Endothelial cell of umbilical vein (primary cell): ENCODE measurements around the gene COL6A3. TPM values are rescaled to one million over a fixed set of nuclear protein-coding genes. Genes with fewer than 3 reads are reported as not detected.

ENCODE experiments used
- BruUV-seq: library from RNA; stranded (reverse); fragments of 400-500 nt; replicated peaks from 2 replicates; lab custom pipeline; 2021; lab: Mats Ljungman, UMichigan
- CTCF ChIA-PET: fragments of 300-600, 350-600 bp; sonication (Branson Sonifier 250); formaldehyde crosslinking; loops from one replicate; lab custom pipeline; 2021; ENCODE audit warnings: antibody characterized with exemption, inconsistent platforms; lab: Charles Lee
- POLR2A ChIA-PET: fragments of 300-600, 350-600 bp; sonication (Branson Sonifier 250); formaldehyde crosslinking; loops from one replicate; lab custom pipeline; 2021; ENCODE audit warnings: antibody characterized with exemption, inconsistent platforms; lab: Charles Lee
- DNase-seq: peaks from one replicate; pipeline ENCODE4 v3.0.0-alpha.2; 2011; ENCODE audit warnings: low read depth, low spot score
- FAIRE-seq: peaks from 2 replicates; lab custom pipeline; 2011; peaks lifted over from hg19 to GRCh38; lab: Jason Lieb, UNC
- H2AFZ ChIP-seq: 2 replicates; pipeline ENCODE4 v1.6.0; 2012; ENCODE audit warnings: low read depth, low read length, control low read depth, inconsistent platforms
- H3K27ac ChIP-seq: 2 replicates; pipeline ENCODE4 v1.5.1; 2011; ENCODE audit warnings: low read depth, mild to moderate bottlenecking, control low read depth, low read length, moderate library complexity; ENCODE audit not compliant: insufficient read depth
- H3K27me3 ChIP-seq, 2 experiments: 2 replicates each; pipeline versions ENCODE4 v1.6.0 to v1.6.1; 2011; ENCODE audit warnings: low read length in 2 of 2, mixed read lengths in 1 of 2; ENCODE audit not compliant: control insufficient read depth in 2 of 2, insufficient read depth in 2 of 2
- H3K36me3 ChIP-seq, 2 experiments: 2 replicates in 1 of 2; 3 replicates in 1 of 2; pipeline ENCODE4 v1.5.1; 2011; ENCODE audit warnings: low read length in 2 of 2, mild to moderate bottlenecking in 1 of 2, moderate library complexity in 1 of 2; ENCODE audit not compliant: control insufficient read depth in 2 of 2, insufficient read depth in 2 of 2; ENCODE audit errors: extremely low read depth in 1 of 2
- H3K4me1 ChIP-seq: 3 replicates; pipeline ENCODE4 v1.5.1; 2011; ENCODE audit warnings: mild to moderate bottlenecking, low read length; ENCODE audit not compliant: control insufficient read depth, insufficient read depth; ENCODE audit errors: extremely low read depth
- H3K4me2 ChIP-seq: 2 replicates; pipeline ENCODE4 v1.6.1; 2011; ENCODE audit warnings: low read length, control low read depth, mixed read lengths; ENCODE audit not compliant: insufficient read depth
- H3K4me3 ChIP-seq, 3 experiments: fragments of 200-600 bp in 1 of 3; sonication (generic), shearing (Covaris generic) in 1 of 3; replicated peaks in 1 of 3; 2 replicates each; pipeline ENCODE4 v1.5.1; 2011 to 2016; ENCODE audit warnings: control low read depth in 3 of 3, low read length in 3 of 3, mild to moderate bottlenecking in 2 of 3, inconsistent platforms in 1 of 3, low read depth in 1 of 3, moderate library complexity in 1 of 3; ENCODE audit not compliant: insufficient read depth in 1 of 3
- H3K79me2 ChIP-seq: 2 replicates; pipeline ENCODE4 v1.6.0; 2012; ENCODE audit warnings: low read length, inconsistent platforms; ENCODE audit not compliant: control insufficient read depth, insufficient read depth
- H3K9ac ChIP-seq: replicated peaks from 2 replicates; pipeline ENCODE3; 2011; ENCODE audit warnings: low read length, control low read depth; ENCODE audit not compliant: insufficient read depth; ENCODE audit errors: extremely low read depth
- H3K9me1 ChIP-seq: replicated peaks from 3 replicates; pipeline ENCODE4 v1.6.0; 2011; ENCODE audit warnings: mild to moderate bottlenecking, low read length; ENCODE audit not compliant: control insufficient read depth, insufficient read depth; ENCODE audit errors: extremely low read depth
- H3K9me3 ChIP-seq: replicated peaks from 2 replicates; pipeline ENCODE4 v1.5.1; 2012; ENCODE audit warnings: low read length, inconsistent platforms; ENCODE audit not compliant: control insufficient read depth, insufficient read depth
- H4K20me1 ChIP-seq: replicated peaks from 2 replicates; pipeline ENCODE3; 2011; ENCODE audit warnings: mild to moderate bottlenecking, low read length; ENCODE audit not compliant: control insufficient read depth, insufficient read depth; ENCODE audit errors: extremely low read depth
- EZH2 ChIP-seq: IDR thresholded peaks from 2 replicates; pipeline ENCODE4 v1.6.1; 2012; ENCODE audit warnings: borderline replicate concordance, low read depth, mild to moderate bottlenecking, moderate library complexity, low read length, inconsistent platforms; ENCODE audit not compliant: severe bottlenecking
- JUN ChIP-seq: IDR thresholded peaks from 2 replicates; pipeline ENCODE4 v1.6.1; 2011; ENCODE audit warnings: borderline replicate concordance, low read depth; ENCODE audit not compliant: insufficient read length, insufficient read depth
- MYC ChIP-seq: IDR thresholded peaks from one replicate; pipeline ENCODE4 v1.6.1; 2011; ENCODE audit warnings: mild to moderate bottlenecking, low read depth, low read length
- POLR2AphosphoS5 ChIP-seq: IDR thresholded peaks from 2 replicates; pipeline ENCODE4 v1.6.1; 2012; ENCODE audit warnings: low read depth, mild to moderate bottlenecking, control low read depth, low read length, moderate library complexity; ENCODE audit not compliant: insufficient read depth
- dilution Hi-C: fragments of 300-500 bp; cut with MboI; formaldehyde crosslinking; loops from one replicate; pipeline ENCODE4 v1.15.0; 2019; ENCODE audit warnings: low sequenced_read_pairs; ENCODE audit not compliant: extremely low pct_ligation_motif_present
- intact Hi-C: fragments of 100-400 bp; cut with micrococcal nuclease; formaldehyde crosslinking; loops from one replicate; pipeline ENCODE4 v1.10.0; 2022
- polyA plus RNA-seq, 4 experiments: library from polyadenylated mRNA; depleted of rRNA in 3 of 4; stranded (reverse) in 3 of 4; unstranded in 1 of 4; fragments of >200 nt; gene quantifications; 2 replicates each; pipeline versions ENCODE4 v1.2.1 to v1.2.3, GENCODE V29; 2011 to 2012; ENCODE audit warnings: missing spikeins in 1 of 4
- total RNA-seq: library from RNA; stranded (reverse); gene quantifications from 2 replicates; pipeline ENCODE4 v1.2.3, GENCODE V29; 2021
- TF ChIP-seq, protein P1 (sequence below): IDR thresholded peaks from 2 replicates; pipeline ENCODE4 v1.6.1; 2011; ENCODE audit not compliant: insufficient read depth, insufficient read length
- TF ChIP-seq, protein P2 (sequence below), 2 donors: IDR thresholded peaks; 1 replicate in 1 of 2; 2 replicates in 1 of 2; pipeline ENCODE4 v1.5.1; 2011; ENCODE audit warnings: low read length in 2 of 2, mild to moderate bottlenecking in 2 of 2, moderate library complexity in 2 of 2, control low read depth in 1 of 2, inconsistent platforms in 1 of 2, low read depth in 1 of 2; ENCODE audit not compliant: insufficient read depth in 1 of 2; ENCODE audit errors: extremely low read depth in 1 of 2

Gene COL6A3
- total and polyA plus RNA-seq, 2 donors (not counting 3 experiments of a cell fraction or from before 2014, with no cell fraction given) = 0.03 TPM; not detected in 1

GRCh38 chr2:237418300-237418699, 4.3 kb upstream of the COL6A3 start:
- H3K27me3 ChIP-seq = peaks cover 14 to 20% of the 10 kb centered on the region in 2 experiments
- intact Hi-C loops (no loop called here), dilution Hi-C loops (no loop called here)
- no peak overlapping the region for H3K27ac ChIP-seq
- H3K79me2 ChIP-seq = no peaks in the 10 kb centered on the region
- H3K9me3 ChIP-seq = no peaks in the 10 kb centered on the region
- H2AFZ ChIP-seq = no peak overlapping the region
- H3K9me1 ChIP-seq = no peaks in the 10 kb centered on the region
- FAIRE-seq (no peak), DNase-seq (no peak)
- H3K4me2 ChIP-seq = no peak overlapping the region
- H3K4me3 ChIP-seq = no peak overlapping the region
- no peak overlapping the region for H3K9ac ChIP-seq
- H4K20me1 ChIP-seq = no peaks in the 10 kb centered on the region
- H3K4me1 ChIP-seq = peaks cover 5% of the 10 kb centered on the region
- ChIA-PET CTCF (interaction anchor here (0.7 to 6.0 kb wide), 3 partner anchors 8 to 252 kb away, joined by 3 to 153 read pairs (median 3); no protein-coding TSS in a partner anchor), POLR2A (no interaction called here)
- no peaks in the 10 kb centered on the region for H3K36me3 ChIP-seq
- TF ChIP-seq, protein P1, sequence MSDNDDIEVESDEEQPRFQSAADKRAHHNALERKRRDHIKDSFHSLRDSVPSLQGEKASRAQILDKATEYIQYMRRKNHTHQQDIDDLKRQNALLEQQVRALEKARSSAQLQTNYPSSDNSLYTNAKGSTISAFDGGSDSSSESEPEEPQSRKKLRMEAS = no peak
- no peak for TF ChIP-seq JUN
- TF ChIP-seq MYC = no peak
- no peak for TF ChIP-seq EZH2
- TF ChIP-seq, protein P2, sequence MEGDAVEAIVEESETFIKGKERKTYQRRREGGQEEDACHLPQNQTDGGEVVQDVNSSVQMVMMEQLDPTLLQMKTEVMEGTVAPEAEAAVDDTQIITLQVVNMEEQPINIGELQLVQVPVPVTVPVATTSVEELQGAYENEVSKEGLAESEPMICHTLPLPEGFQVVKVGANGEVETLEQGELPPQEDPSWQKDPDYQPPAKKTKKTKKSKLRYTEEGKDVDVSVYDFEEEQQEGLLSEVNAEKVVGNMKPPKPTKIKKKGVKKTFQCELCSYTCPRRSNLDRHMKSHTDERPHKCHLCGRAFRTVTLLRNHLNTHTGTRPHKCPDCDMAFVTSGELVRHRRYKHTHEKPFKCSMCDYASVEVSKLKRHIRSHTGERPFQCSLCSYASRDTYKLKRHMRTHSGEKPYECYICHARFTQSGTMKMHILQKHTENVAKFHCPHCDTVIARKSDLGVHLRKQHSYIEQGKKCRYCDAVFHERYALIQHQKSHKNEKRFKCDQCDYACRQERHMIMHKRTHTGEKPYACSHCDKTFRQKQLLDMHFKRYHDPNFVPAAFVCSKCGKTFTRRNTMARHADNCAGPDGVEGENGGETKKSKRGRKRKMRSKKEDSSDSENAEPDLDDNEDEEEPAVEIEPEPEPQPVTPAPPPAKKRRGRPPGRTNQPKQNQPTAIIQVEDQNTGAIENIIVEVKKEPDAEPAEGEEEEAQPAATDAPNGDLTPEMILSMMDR (IDR thresholded peaks at IDR 0.05; ENCODE audit: extremely low read depth in 1 of 2, insufficient read depth in 1 of 2, low read depth in 1 of 2, low read length in 2 of 2) = no peak
- TF ChIP-seq POLR2AphosphoS5 = no peak
- no TSS peak for BruUV-seq
